ENCODE results near the gene SETD6. TPM values are rescaled to one million over a fixed set of nuclear protein-coding genes. Genes with fewer than 3 reads are reported as not detected.

Gene SETD6
- total RNA-seq, 2 experiments from 2014 or later = 13.8 to 15.1 TPM

DNA sequence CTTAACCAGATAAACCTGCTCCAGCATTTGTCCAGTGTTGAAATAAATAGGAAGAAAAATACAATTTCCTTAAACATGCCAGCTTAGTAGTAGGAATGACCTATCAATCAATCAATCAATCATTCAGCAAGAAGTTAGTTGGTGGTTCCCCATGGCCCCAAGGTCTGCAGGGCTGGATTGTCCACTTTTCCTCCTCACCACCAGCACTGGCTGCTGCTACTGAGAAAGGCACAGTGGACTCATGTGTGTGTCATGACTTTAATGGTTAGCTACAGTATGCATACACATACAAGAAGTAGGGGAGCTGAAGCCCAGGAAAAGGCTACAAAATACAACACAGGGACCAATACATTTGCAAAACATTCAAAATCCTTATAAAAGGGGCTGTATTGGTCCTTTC lies 4.4 kb downstream of the SETD6 start:
- no peak overlapping the region for H3K4me3 Mint-ChIP-seq
- DNase-seq (no peak), ATAC-seq (no peak)
- no peaks in the 10 kb centered on the region for H3K9me3 Mint-ChIP-seq (ENCODE audit: low read depth)
- peaks cover 63% of the 10 kb centered on the region for H3K36me3 Mint-ChIP-seq (ENCODE audit: low read depth)
- H3K4me1 Mint-ChIP-seq = peaks cover 39% of the 10 kb centered on the region
- no peak overlapping the region for H3K27ac Mint-ChIP-seq
- intact Hi-C loops (cut with DNase I, micrococcal nuclease) = loop anchor here (5.0 to 10.0 kb wide), 5 partner anchors 63 to 325 kb away; partner anchors contain the start of genes CSNK2A2 (in 1 of the 2), GOT2 (in 1 of the 2) and SLC38A7 (in 1 of the 2)
- CTCF ChIA-PET = interaction anchor here (0.7 to 1.5 kb wide), 5 partner anchors 21 to 236 kb away, joined by 3 to 4 read pairs (median 4); no protein-coding TSS in a partner anchor
- POLR2A ChIA-PET = no interaction called here
- no peaks in the 10 kb centered on the region for H3K27me3 Mint-ChIP-seq

DNA sequence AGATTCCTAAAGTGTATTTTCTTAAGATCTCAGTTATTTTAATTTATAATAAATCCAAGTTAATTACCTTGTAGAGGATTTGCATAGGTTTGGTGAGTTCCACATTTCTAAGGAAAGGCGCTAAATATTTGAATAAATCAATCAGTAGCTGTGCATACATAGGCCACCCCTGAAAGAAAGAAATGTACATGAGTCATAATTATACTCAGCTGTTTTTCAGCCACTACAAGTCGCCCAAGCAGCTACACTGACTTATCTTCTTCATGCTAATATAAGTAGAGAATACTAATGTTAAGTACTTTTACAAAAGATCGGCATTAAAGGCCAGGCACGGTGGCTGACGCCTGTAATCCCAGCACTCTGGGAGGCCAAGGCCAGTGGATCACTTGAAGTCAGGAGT lies 14.9 kb downstream of the SETD6 start:
- DNase-seq = no peak
- no peaks in the 10 kb centered on the region for H3K9me3 Mint-ChIP-seq (ENCODE audit: low read depth)
- H3K27ac Mint-ChIP-seq = no peak overlapping the region
- no peak for ATAC-seq
- ChIA-PET CTCF (interaction anchor here (0.8 to 2.2 kb wide), 3 partner anchors 11 to 18 kb away, joined by 3 to 9 read pairs (median 7); no protein-coding TSS in a partner anchor), POLR2A (no interaction called here)
- H3K27me3 Mint-ChIP-seq = no peaks in the 10 kb centered on the region
- H3K4me1 Mint-ChIP-seq = no peaks in the 10 kb centered on the region
- peaks cover 73% of the 10 kb centered on the region for H3K36me3 Mint-ChIP-seq (ENCODE audit: low read depth)
- intact Hi-C loops (cut with DNase I, micrococcal nuclease) = no loop called here
- no peak overlapping the region for H3K4me3 Mint-ChIP-seq

- no peak overlapping the region for H3K4me3 Mint-ChIP-seq
- H3K4me1 Mint-ChIP-seq = no peaks in the 10 kb centered on the region
- ATAC-seq (no peak), DNase-seq (no peak)
- no peaks in the 10 kb centered on the region for H3K27me3 Mint-ChIP-seq
- H3K27ac Mint-ChIP-seq = no peak overlapping the region
- intact Hi-C loops (cut with DNase I, micrococcal nuclease) = loop anchor here in 1 of 2 experiments (2.0 kb wide), 1 partner anchor 14 kb away; no protein-coding TSS in a partner anchor
- no peaks in the 10 kb centered on the region for H3K9me3 Mint-ChIP-seq (ENCODE audit: low read depth)
- ChIA-PET CTCF (interaction anchor here (1.1 to 2.2 kb wide), 2 partner anchors 8 to 20 kb away, joined by 3 to 9 read pairs; no protein-coding TSS in a partner anchor), POLR2A (no interaction called here)
- H3K36me3 Mint-ChIP-seq (ENCODE audit: low read depth) = peaks cover 70% of the 10 kb centered on the region
These were observed 17.1 kb downstream of the SETD6 start for GRCh38 chr16:58532414-58532813.

DNA sequence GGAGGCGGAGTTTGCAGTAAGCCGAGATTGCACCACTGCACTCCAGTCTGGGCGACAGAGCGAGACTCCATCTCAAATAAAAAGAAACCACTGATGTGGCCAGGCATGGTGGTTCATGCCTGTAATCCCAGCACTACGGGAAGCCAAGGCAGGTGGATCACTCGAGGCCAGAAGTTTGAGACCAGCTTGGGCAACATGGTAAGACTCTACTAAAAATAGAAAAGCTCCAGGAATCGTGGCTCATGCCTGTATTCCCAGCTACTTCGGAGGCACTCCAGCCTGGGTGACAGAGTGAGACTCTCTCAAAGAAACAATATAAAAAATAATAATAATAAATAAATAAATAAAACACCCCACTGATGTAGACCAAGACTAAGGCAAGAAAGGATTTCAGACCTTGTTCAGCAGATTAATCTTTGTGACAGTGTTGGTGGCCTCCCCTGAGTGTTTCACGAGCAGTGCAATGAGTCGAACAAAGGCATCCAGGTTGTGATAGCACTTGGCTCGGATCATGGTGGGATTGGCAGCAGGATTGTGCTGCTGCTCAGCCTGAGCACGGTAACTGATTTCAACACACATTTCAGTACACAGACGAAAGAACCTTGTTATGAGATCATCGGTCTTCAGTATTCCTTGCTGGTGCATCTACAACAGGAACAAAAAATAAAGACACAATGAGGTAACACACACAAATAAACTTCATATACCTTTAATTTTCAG lies 18.6 kb downstream of the SETD6 start:
- ATAC-seq (no peak), DNase-seq (no peak)
- Mint-ChIP-seq H3K4me1 (no peaks in the 10 kb centered on the region), H3K27ac (no peak overlapping the region), H3K9me3 (ENCODE audit: low read depth) (no peaks in the 10 kb centered on the region), H3K36me3 (ENCODE audit: low read depth) (peaks cover 74% of the 10 kb centered on the region), H3K27me3 (no peaks in the 10 kb centered on the region), H3K4me3 (no peak overlapping the region)
- ChIA-PET CTCF (interaction anchor here (1.0 to 1.1 kb wide), 2 partner anchors 21 to 198 kb away, joined by 3 to 4 read pairs; no protein-coding TSS in a partner anchor), POLR2A (no interaction called here)
- intact Hi-C loops (cut with DNase I, micrococcal nuclease) = loop anchor here in 1 of 2 experiments (2.0 kb wide), 1 partner anchor 13 kb away; no protein-coding TSS in a partner anchor

GRCh38 chr16:58535100-58535499 lies 19.8 kb downstream of the SETD6 start:
- Mint-ChIP-seq H3K27me3 (no peaks in the 10 kb centered on the region), H3K27ac (no peak overlapping the region), H3K36me3 (ENCODE audit: low read depth) (peaks cover 82% of the 10 kb centered on the region), H3K4me3 (no peak overlapping the region), H3K9me3 (ENCODE audit: low read depth) (no peaks in the 10 kb centered on the region), H3K4me1 (no peaks in the 10 kb centered on the region)
- CTCF ChIA-PET = interaction anchor here (0.7 kb wide), 1 partner anchor 54 kb away, joined by 3 read pairs; no protein-coding TSS in a partner anchor
- DNase-seq (no peak), ATAC-seq (no peak)
- POLR2A ChIA-PET = no interaction called here
- intact Hi-C loops (cut with DNase I, micrococcal nuclease) = no loop called here

DNA sequence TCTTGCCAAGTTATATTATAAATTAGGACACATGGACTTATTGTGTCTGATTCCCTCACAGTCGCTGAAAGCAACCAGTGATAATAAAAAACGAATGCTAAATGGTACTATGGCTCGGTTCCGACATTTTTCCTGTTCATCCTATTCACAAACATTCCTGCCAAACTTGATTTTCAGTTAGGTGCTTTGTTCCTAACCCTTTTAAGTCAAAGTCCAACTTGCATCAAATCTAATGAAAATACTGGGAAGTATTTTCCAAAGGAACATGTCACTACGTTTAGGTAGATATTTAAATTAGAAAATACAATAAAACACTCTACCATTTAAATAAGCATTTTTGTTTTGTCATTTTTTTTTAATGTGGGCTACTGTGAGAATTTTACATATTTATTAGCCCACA lies 21.0 kb downstream of the SETD6 start:
- H3K4me3 Mint-ChIP-seq = no peak overlapping the region
- POLR2A ChIA-PET = no interaction called here
- H3K27me3 Mint-ChIP-seq = no peaks in the 10 kb centered on the region
- H3K9me3 Mint-ChIP-seq (ENCODE audit: low read depth) = no peaks in the 10 kb centered on the region
- H3K27ac Mint-ChIP-seq = no peak overlapping the region
- DNase-seq = no peak
- ATAC-seq = no peak
- CTCF ChIA-PET = no interaction called here
- peaks cover 77% of the 10 kb centered on the region for H3K36me3 Mint-ChIP-seq (ENCODE audit: low read depth)
- intact Hi-C loops (cut with DNase I, micrococcal nuclease) = no loop called here
- H3K4me1 Mint-ChIP-seq = no peaks in the 10 kb centered on the region

- ChIA-PET POLR2A (no interaction called here), CTCF (interaction anchor here (1.1 kb wide), 1 partner anchor 13 kb away, joined by 3 read pairs; no protein-coding TSS in a partner anchor)
- Mint-ChIP-seq H3K4me3 (no peak overlapping the region), H3K4me1 (no peaks in the 10 kb centered on the region), H3K27me3 (no peaks in the 10 kb centered on the region), H3K27ac (no peak overlapping the region), H3K9me3 (ENCODE audit: low read depth) (no peaks in the 10 kb centered on the region), H3K36me3 (ENCODE audit: low read depth) (peaks cover 76% of the 10 kb centered on the region)
- intact Hi-C loops (cut with DNase I, micrococcal nuclease) = no loop called here
- DNase-seq (no peak), ATAC-seq (no peak)
These were observed 22.0 kb downstream of the SETD6 start for GRCh38 chr16:58537124-58537906.

GRCh38 chr16:58541711-58542110 lies 26.4 kb downstream of the SETD6 start:
- no peak overlapping the region for H3K4me3 Mint-ChIP-seq
- intact Hi-C loops (cut with DNase I, micrococcal nuclease) = loop anchor here in 1 of 2 experiments (2.0 kb wide), 1 partner anchor 17 kb away; no protein-coding TSS in a partner anchor
- no peaks in the 10 kb centered on the region for H3K4me1 Mint-ChIP-seq
- no peak overlapping the region for H3K27ac Mint-ChIP-seq
- peaks cover 76% of the 10 kb centered on the region for H3K36me3 Mint-ChIP-seq (ENCODE audit: low read depth)
- H3K27me3 Mint-ChIP-seq = no peaks in the 10 kb centered on the region
- no peaks in the 10 kb centered on the region for H3K9me3 Mint-ChIP-seq (ENCODE audit: low read depth)
- DNase-seq (no peak), ATAC-seq (no peak)
- ChIA-PET CTCF (no interaction called here), POLR2A (no interaction called here)

DNA sequence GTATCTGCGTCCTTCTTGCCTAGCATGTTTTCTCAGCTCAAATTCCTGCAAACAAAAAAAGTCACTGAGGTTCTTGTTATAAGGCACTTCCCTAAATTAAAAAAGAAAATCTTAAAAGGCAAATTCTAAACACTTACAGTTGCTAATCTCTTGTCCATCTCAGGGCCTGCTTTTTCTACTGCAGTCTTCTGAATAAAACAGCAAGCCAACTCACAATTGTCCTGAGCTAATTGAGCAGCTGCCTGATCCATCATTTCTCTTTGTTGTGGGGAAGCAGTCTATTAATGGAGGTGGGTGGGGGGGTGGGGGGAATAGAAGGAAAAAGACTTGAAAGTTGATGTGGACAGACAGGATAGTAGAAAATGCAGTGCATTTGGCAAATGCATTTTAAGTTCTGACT lies 27.0 kb downstream of the SETD6 start:
- Mint-ChIP-seq H3K36me3 (ENCODE audit: low read depth) (peaks cover 76% of the 10 kb centered on the region), H3K27ac (no peak overlapping the region), H3K9me3 (ENCODE audit: low read depth) (no peaks in the 10 kb centered on the region), H3K4me1 (no peaks in the 10 kb centered on the region), H3K27me3 (no peaks in the 10 kb centered on the region), H3K4me3 (no peak overlapping the region)
- POLR2A ChIA-PET = no interaction called here
- CTCF ChIA-PET = no interaction called here
- DNase-seq = no peak
- no peak for ATAC-seq
- intact Hi-C loops (cut with DNase I, micrococcal nuclease) = no loop called here

- no peak for ATAC-seq
- DNase-seq = no peak
- intact Hi-C loops (cut with DNase I, micrococcal nuclease) = no loop called here
- Mint-ChIP-seq H3K9me3 (ENCODE audit: low read depth) (no peaks in the 10 kb centered on the region), H3K4me3 (no peak overlapping the region), H3K4me1 (no peaks in the 10 kb centered on the region), H3K36me3 (ENCODE audit: low read depth) (peaks cover 67% of the 10 kb centered on the region), H3K27me3 (no peaks in the 10 kb centered on the region), H3K27ac (no peak overlapping the region)
- CTCF ChIA-PET = no interaction called here
- POLR2A ChIA-PET = no interaction called here
These were observed 28.4 kb downstream of the SETD6 start for GRCh38 chr16:58543685-58544084.

GRCh38 chr16:58548378-58548777 lies 33.1 kb downstream of the SETD6 start:
- intact Hi-C loops (cut with DNase I, micrococcal nuclease) = loop anchor here in 1 of 2 experiments (2.0 kb wide), 1 partner anchor 34 kb away; no protein-coding TSS in a partner anchor
- Mint-ChIP-seq H3K9me3 (ENCODE audit: low read depth) (no peaks in the 10 kb centered on the region), H3K27me3 (no peaks in the 10 kb centered on the region), H3K4me1 (no peaks in the 10 kb centered on the region), H3K27ac (no peak overlapping the region), H3K36me3 (ENCODE audit: low read depth) (peaks cover 64% of the 10 kb centered on the region), H3K4me3 (no peak overlapping the region)
- POLR2A ChIA-PET = no interaction called here
- ATAC-seq (no peak), DNase-seq (no peak)
- CTCF ChIA-PET = interaction anchor here (0.6 to 1.1 kb wide), 2 partner anchors 63 to 371 kb away, joined by 3 read pairs; no protein-coding TSS in a partner anchor

Data from activated CD4-positive, alpha-beta T cell treated with anti-CD3 and anti-CD28 coated beads for 36 hours (primary cell).